ENCODE measurements around the gene NPEPPS.
"Not testable (repeated sequence)": the region's sequence is repeated elsewhere in the genome, so short reads cannot be mapped to it uniquely, and the experiment has no call there.

NPEPPS gene

GRCh38 chr17:47560517-47561043 is 29.7 kb downstream of the NPEPPS start:
- not testable (repeated sequence) for DNase-seq (ENCODE audit: low read depth)

DNA sequence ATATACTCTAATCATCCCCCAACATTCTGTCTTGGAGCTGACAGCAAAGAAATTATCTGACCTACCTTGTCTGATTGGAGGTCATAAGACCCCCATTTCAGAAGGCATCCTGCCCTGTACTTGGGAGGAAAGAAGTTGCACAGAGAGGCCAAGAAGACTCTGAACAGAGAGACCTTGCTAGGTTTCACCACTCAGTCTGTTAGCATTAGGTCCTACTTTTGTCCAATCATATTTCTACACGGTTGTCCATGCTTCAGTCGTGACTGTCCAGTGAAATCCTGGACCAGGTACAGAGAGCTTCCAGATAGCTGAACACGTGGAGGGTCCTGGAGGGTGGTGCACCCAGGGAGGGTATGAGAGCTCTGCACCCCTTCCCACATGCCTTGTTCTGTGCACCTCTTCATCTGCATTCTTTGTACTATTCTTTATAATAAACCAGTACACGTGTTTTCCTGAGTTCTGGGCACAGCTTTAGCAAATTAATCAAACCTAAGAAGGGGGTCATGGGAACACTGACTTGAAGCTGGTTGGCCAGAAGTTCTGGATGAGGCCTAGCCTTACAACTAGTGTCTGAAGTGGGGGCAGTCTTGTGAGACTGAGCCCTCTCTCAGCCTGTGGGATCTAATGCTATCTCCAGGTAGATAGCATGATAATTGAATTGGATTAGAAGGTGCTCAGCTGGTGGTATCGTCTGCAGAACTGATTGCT is 30.9 kb downstream of the NPEPPS start:
- DNase-seq (ENCODE audit: low read depth), result not testable (repeated sequence)

GRCh38 chr17:47562406-47562705 is 31.4 kb downstream of the NPEPPS start:
- not testable (repeated sequence) for DNase-seq (ENCODE audit: low read depth)

GRCh38 chr17:47567261-47567660 is 36.4 kb downstream of the NPEPPS start:
- not testable (repeated sequence) for DNase-seq (ENCODE audit: low read depth)

GRCh38 chr17:47572561-47572960 is 41.7 kb downstream of the NPEPPS start:
- not testable (repeated sequence) for DNase-seq (ENCODE audit: low read depth)

DNA sequence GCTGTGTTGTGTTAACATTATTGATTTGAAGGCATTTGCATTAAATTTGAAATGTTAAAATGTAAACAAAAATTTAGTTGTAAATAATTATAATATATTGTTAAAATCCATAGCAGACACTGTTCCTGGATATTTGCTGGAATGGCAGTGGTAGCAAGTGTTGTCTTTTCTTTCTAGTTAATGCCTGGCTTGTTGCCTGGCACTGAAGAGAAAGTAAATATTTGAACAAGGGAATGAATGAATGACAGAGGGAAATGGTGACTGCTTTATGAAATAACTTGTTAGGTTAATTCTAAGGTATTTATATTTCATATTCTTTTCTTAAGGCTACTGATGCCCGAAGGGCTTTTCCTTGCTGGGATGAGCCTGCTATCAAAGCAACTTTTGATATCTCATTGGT is 51.5 kb downstream of the NPEPPS start:
- not testable (repeated sequence) for DNase-seq (ENCODE audit: low read depth)

DNA sequence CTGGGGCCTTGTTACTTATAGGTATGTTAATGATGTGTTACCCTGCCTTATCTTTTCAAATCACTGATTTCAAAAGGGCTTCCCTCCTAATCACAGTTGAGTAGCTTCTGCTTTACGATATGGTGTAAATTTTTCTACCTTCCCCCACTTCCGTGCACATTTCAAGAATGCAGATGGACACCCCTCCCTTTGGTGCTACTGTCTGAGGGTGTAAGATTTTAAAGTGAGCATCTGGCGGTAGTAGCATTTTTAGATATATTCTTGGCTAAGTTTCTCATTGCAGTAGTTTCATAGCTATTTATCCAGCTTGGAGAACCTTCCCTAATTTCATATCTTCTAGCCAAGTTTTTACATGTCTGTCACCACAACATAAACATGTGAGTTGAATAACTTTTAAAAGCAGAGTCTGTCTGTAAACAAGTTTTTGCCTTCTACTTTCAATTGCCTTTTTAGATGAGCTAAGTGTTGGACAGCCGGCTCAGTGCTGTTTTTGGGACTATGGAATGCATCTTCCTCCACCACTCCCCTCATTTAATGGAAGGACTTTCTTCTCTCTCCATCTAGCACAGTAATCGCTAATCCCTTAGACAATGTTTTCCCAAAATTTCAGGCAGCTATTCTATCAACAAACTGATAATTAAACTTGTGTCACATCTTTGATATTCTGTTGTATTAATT is 55.6 kb downstream of the NPEPPS start:
- not testable (repeated sequence) for DNase-seq (ENCODE audit: low read depth)

DNA sequence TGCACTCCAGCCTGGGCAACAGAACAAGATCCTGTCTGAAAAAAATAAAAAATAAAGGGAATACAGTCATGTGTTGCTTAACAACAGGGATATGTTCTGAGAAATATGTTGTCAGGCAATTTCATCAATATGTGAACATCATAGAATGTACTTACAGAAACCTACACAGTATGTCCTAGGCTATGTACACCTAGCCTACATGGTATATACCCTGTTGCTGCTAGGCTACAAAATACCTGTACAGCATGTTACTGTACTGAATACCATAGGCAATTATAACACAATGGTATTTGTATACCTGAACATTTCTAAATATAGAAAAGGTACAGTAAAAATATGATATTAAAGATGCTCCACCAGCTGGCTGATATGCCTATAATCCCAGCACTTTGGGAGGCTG is 62.6 kb downstream of the NPEPPS start:
- not testable (repeated sequence) for DNase-seq (ENCODE audit: low read depth)

DNA sequence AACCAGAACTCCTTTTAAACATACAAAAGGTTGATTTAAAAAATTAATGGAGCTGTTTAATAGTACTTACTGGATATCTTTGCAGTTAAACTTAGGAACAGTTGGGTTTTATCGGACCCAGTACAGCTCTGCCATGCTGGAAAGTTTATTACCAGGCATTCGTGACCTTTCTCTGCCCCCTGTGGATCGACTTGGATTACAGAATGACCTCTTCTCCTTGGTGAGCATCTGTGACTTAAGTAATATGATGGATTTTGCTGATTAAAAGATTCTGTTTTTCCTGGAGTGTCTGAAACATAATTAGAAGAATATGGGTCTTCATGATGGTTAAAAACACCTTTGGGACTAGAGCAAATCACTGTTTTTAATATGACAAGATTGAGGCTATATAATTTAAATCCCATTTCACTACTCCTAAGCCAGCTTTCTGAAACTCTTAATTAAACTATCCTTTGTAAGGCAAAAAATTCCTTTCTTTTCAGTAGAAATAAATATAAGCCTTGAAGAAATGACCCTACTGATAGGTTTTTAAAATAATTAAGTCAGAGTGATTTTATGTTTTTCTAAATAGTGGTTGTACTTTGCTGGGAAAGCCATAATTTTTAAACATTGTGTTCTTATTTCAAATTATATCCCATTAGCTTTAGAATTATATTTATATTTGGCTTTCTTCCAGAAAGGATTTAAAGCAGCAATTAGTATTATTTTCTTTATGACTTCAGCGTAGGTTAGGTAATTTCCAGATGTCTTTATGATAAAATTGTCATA is 73.1 kb downstream of the NPEPPS start:
- no peak for DNase-seq (ENCODE audit: low read depth)

DNA sequence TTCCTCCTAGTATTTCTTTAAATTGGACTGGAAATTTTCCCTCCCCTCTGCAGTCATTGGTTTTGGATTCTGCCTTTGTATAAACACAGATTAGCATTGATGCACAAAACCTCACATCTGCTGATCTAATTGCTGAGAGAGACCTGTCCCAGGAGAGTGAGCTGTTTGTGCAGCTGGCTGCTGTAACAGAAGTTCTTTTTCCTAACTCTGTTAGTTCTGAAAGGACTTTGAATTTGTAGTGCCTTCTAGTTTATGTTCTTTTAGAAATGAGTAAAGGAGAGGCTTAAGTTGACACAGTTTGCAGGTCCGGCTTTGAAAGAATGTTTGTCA is 73.7 kb downstream of the NPEPPS start:
- DNase-seq (ENCODE audit: low read depth), result no peak

DNA sequence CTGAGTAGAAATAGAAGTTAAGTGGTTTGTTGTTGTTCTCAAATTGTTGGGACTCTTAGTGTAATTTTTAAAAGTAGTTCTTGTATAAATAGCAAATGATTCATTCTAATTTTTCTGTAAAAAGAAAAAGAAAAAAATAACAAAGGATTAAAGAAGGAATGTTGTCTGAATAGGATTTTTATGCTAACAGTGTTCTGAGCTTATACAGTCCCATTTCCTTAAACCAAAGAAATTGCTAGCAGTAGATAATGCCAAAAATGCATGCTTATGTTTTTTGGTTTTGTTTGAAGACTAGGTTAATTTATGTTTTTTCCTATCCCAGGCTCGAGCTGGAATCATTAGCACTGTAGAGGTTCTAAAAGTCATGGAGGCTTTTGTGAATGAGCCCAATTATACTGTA is 74.1 kb downstream of the NPEPPS start:
- no peak for DNase-seq (ENCODE audit: low read depth)

DNA sequence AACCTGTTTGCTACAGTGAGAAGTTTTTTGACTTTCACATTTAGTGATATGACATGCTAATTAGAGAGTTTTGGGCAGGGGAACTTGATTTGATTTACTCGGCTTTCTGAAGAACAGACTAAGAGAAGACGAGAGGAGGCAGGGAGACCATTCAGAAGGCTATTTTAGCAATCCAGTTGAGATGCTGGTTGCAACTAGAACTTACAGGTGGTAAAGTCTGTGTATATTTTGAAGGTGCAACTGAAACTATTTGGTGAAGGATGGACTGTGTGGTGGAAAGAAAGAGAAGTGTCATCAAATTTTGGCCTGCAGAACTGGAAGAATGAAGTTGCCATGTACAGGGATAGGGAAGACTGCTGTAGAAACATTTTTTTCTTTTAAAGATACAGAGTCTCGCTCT is 76.6 kb downstream of the NPEPPS start:
- DNase-seq (ENCODE audit: low read depth), result no peak

DNA sequence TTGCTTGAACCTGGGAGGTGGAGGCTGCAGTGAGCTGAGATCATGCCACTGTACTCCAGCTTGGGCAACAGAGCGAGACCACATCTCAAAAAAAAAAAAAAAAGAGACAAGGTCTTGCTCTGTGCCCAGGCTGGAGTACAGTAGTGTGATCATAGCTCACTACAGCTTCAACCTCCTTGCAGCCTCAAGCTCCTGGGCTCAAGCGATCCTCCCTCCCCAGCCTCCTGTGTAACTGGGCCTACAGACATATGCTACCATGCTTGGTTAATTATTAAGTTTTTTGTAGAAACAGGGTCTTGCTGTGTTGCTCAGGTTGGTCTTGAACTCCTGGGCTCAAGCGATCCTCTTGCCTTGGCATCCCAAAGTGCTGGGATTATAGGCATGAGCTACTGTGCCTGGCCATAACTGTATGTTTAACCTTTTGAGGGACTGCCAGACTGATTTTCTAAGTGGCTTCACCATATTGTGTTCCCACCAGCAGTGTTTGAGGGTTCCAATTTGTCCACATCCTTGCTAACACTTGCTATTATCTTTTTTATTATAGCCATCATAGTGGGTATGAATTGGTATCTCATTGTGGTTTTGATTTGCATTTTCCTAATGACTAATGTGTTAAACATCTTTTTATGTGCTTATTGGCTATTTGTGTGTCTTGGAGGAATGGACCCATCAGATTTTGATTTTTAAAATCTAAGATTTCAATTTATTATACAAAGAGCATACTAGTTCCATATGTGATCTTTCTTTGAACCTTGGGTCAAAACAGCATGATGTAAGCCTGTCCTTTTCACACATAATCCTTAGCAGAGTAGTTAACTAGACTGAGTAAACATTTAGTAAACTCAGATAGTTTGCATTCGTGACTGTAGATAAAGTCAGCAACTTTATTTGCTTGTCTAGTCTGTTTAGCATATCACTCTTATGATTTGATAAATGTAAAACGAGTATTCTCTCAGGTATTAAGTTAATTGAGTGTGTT is 80.8 kb downstream of the NPEPPS start:
- DNase-seq (ENCODE audit: low read depth), result no peak

GRCh38 chr17:47615766-47616424 is 85.0 kb downstream of the NPEPPS start:
- DNase-seq (ENCODE audit: low read depth), result no peak

DNA sequence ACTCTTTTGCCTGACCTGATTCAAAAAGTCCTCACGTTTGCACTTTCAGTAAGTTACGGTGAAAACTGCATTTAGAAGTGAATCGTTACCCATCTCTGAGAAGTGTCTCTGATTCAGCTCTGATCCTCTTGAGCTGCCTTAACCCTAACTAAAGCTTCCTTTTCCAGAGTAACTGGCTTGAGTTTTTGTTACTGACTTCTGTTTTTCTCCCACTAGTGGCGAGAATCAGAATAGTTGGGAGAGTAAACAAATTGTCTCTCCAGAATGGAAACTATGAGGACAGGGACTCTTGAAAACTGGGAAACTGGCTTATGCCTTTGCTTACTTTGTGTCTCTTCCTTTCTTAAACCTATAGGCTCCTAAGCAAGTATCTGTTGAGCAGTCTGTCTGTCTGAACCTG is 87.5 kb downstream of the NPEPPS start:
- no peak for DNase-seq (ENCODE audit: low read depth)

- no peak for DNase-seq (ENCODE audit: low read depth)
Measured at GRCh38 chr17:47620503-47621245, 89.8 kb downstream of the NPEPPS start.

DNA sequence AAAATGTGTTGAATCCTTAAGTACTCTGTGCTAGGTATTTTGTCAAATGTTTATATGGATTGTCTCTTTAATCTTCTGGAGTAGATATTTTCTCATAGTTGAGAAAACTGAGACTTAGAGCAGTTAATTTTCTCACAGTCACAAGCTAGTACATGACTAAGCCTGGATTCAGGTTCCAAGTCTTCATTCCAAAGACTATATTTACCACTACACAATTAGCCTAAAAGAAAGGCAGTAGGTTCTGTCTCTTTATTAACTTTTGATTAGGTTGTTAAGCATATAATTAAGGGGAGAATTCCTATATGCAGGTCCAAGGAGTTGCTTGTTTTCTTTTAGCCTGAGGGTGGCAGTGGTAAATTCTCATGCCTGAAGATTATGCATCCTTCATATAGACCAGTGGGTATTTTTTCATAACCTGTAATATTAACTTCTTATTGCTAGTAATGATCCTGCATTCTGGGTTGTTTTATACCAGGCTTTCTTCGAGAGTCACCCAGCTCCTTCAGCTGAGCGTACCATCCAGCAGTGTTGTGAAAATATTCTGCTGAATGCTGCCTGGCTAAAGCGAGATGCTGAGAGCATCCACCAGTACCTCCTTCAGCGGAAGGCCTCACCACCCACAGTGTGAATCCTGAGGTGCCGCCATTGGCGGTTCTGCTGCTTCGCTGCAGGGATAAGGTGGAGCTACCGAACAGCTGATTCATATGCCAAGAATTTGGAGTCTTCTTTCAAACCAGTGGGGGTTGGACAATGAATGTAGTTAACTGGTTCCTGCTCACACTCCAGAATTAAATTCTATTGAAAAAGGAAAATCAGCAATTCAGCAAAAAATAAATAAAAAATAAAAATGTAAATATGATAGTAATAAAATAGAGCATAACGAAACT is 90.6 kb downstream of the NPEPPS start:
- DNase-seq (ENCODE audit: low read depth), result no peak

DNA sequence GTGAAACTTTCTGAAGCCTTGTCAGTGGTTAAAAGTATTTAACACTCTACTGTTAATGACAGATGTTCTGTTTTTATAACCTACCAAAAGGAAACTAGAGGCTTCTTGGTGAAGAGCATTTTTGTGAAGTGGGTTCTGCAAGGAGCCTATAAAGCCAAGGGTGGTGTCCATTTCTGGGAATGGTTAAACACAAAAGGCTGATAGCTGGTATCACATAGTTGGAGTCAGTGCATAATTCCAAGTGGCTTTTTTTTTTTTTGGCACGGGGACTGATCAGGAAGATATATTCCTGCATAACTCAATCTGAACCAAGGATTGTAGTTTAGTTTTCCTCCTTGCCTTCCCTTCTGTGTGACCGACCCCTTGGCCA is 91.3 kb downstream of the NPEPPS start:
- no peak for DNase-seq (ENCODE audit: low read depth)

DNA sequence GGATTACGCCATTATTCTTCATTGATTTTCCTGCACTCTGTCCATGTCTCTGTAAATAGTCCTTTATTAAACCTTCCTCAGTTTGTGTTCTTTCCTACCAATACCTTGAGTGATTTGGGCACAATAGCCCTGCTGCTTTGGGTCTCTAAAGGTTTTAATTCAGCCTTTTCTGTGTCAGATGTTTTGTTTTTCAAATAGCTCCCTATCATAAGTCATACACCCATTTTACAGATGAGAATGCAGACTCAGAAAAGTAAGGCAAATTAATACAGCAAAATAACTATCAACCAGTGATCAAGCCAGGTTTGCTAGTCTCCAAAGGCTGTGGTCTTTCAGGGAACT is 93.8 kb downstream of the NPEPPS start:
- no peak for DNase-seq (ENCODE audit: low read depth)

Measured in stimulated activated CD4-positive, alpha-beta T cell treated with anti-CD3 and anti-CD28 coated beads, Interleukin-2, amount 100 ng/mL, for 4 hours (primary cell).